Stimulated activated CD8-positive, alpha-beta memory T cell treated with anti-CD3 and anti-CD28 coated beads, Interleukin-15, amount 100 ng/mL, for 48 hours (primary cell): ENCODE data around the gene ANO5.

Experiments
- DNase-seq, 2 donors: peaks; one replicate each; pipeline ENCODE4 v3.0.0-alpha.2; 2020; ENCODE audit warnings: low read depth in 2 of 2

ANO5 gene

DNA sequence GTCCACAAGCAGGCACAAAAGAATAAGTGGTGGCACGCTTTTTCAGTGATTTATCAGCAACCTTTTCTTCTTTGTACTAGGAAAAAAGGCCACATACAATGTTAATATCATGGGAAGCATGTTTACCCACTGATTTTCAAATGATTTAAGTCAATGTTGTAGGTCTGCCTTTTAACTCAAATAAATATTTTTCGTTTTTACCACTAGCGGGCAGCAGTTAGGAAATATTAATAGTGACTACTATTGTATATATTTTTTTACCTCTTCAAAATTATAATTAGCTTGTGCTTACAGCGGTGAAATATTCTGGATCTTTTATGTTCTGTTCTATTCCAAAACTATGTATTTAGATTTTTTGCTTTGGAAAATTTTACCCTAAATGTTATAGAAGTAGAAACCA is 138.9 kb downstream of the ANO5 start:
- DNase-seq: no peak
